ENCODE results near the gene INPP5F. TPM values are rescaled to one million over a fixed set of nuclear protein-coding genes. Genes with fewer than 3 reads are reported as not detected.

Gene INPP5F
- total and polyA plus RNA-seq, 2 donors (not counting 1 experiment from before 2014, with no cell fraction given): 11.2 to 37.5 TPM

- H3K4me3 Mint-ChIP-seq: no peak overlapping the region
- DNase-seq (no peak), ATAC-seq (ENCODE audit: low read depth) (no peak)
- no peak overlapping the region for H3K4me2 ChIP-seq (replicated peaks; ENCODE audit: low read depth, low read length, poor library complexity, severe bottlenecking)
- H3K4me1 Mint-ChIP-seq: peaks cover 8% of the 10 kb centered on the region
- H3K36me3 ChIP-seq (replicated peaks in 1 of 2; ENCODE audit: control extremely low read depth in 1 of 2, control insufficient read depth in 1 of 2, extremely low read depth in 1 of 2, insufficient read depth in 2 of 2, low read length in 1 of 2): peaks cover 0 to 42% of the 10 kb centered on the region in 2 experiments
- H3K4me1 ChIP-seq (ENCODE audit: control insufficient read depth in 2 of 2, insufficient read depth in 2 of 2, low read length in 2 of 2): no peaks in the 10 kb centered on the region
- intact Hi-C loops (cut with micrococcal nuclease): no loop called here
- H3K27ac Mint-ChIP-seq: no peak overlapping the region
- peaks cover 0 to 5% (median 0%) of the 10 kb centered on the region in 3 donors for H3K9me3 ChIP-seq (ENCODE audit: control extremely low read depth in 1 of 3, control insufficient read depth in 2 of 3, insufficient read depth in 1 of 3, low read length in 2 of 3)
- H2AFZ ChIP-seq (ENCODE audit: insufficient read depth, low read depth, low read length, poor library complexity, severe bottlenecking): no peak overlapping the region
- no peak for TF ChIP-seq CTCF (IDR thresholded peaks at IDR 0.05)
- TF ChIP-seq EZH2 (IDR thresholded peaks at IDR 0.05; ENCODE audit: borderline replicate concordance, insufficient read depth, low read depth, low read length, poor library complexity, severe bottlenecking): no peak
- H3K27me3 Mint-ChIP-seq: no peaks in the 10 kb centered on the region
- H3K27ac ChIP-seq (ENCODE audit: low read length in 2 of 2): no peak overlapping the region
- no peak overlapping the region for H3K4me3 ChIP-seq (ENCODE audit: control extremely low read depth in 1 of 5, extremely low read depth in 1 of 5, insufficient read depth in 1 of 5, low read depth in 2 of 5, low read length in 4 of 5)
- H3K9ac ChIP-seq (ENCODE audit: low read length): no peak overlapping the region
- no peaks in the 10 kb centered on the region for H4K20me1 ChIP-seq (ENCODE audit: control insufficient read depth, insufficient read depth, low read length, poor library complexity, severe bottlenecking)
- no peaks in the 10 kb centered on the region for H3K27me3 ChIP-seq (replicated peaks in 1 of 4; ENCODE audit: control extremely low read depth in 1 of 4, control insufficient read depth in 3 of 4, insufficient read depth in 4 of 4, low read length in 3 of 4)
- POLR2A ChIA-PET: no interaction called here
- CTCF ChIA-PET: interaction anchor here (0.7 to 1.9 kb wide), 3 partner anchors 13 to 134 kb away, joined by 3 to 5 read pairs (median 5); no protein-coding TSS in a partner anchor
- no CpG with 5 or more reads among the region's 4 CpGs for WGBS (ENCODE audit: insufficient coverage)
- no peaks in the 10 kb centered on the region for H3K9me3 Mint-ChIP-seq (ENCODE audit: insufficient read depth)
- no peaks in the 10 kb centered on the region for H3K79me2 ChIP-seq (ENCODE audit: control insufficient read depth, insufficient read depth, low read length)
Observed at GRCh38 chr10:119821182-119821581, 95.3 kb downstream of the INPP5F start.

GRCh38 chr10:119824299-119824698 is 98.4 kb downstream of the INPP5F start:
- H3K4me1 Mint-ChIP-seq: no peaks in the 10 kb centered on the region

More at GRCh38 chr10:119824299-119824698, 98.4 kb downstream of the INPP5F start:
- ChIA-PET POLR2A (no interaction called here), CTCF (no interaction called here)
- Histone ChIP-seq H2AFZ (ENCODE audit: insufficient read depth, low read depth, low read length, poor library complexity, severe bottlenecking) (no peak overlapping the region), H3K4me3 (ENCODE audit: control extremely low read depth in 1 of 5, extremely low read depth in 1 of 5, insufficient read depth in 1 of 5, low read depth in 2 of 5, low read length in 4 of 5) (no peak overlapping the region), H3K36me3 (replicated peaks in 1 of 2; ENCODE audit: control extremely low read depth in 1 of 2, control insufficient read depth in 1 of 2, extremely low read depth in 1 of 2, insufficient read depth in 2 of 2, low read length in 1 of 2) (peaks cover 13 to 44% of the 10 kb centered on the region in 2 experiments), H3K27me3 (replicated peaks in 1 of 4; ENCODE audit: control extremely low read depth in 1 of 4, control insufficient read depth in 3 of 4, insufficient read depth in 4 of 4, low read length in 3 of 4) (no peaks in the 10 kb centered on the region), H3K79me2 (ENCODE audit: control insufficient read depth, insufficient read depth, low read length) (no peaks in the 10 kb centered on the region), H3K4me2 (replicated peaks; ENCODE audit: low read depth, low read length, poor library complexity, severe bottlenecking) (no peak overlapping the region), H3K4me1 (ENCODE audit: control insufficient read depth in 2 of 2, insufficient read depth in 2 of 2, low read length in 2 of 2) (no peaks in the 10 kb centered on the region), H3K9me3 (ENCODE audit: control extremely low read depth in 1 of 3, control insufficient read depth in 2 of 3, insufficient read depth in 1 of 3, low read length in 2 of 3) (no peaks in the 10 kb centered on the region), H3K27ac (ENCODE audit: low read length in 2 of 2) (no peak overlapping the region), H3K9ac (ENCODE audit: low read length) (no peak overlapping the region), H4K20me1 (ENCODE audit: control insufficient read depth, insufficient read depth, low read length, poor library complexity, severe bottlenecking) (no peaks in the 10 kb centered on the region)
- ATAC-seq (ENCODE audit: low read depth) (no peak), DNase-seq (no peak)
- intact Hi-C loops (cut with micrococcal nuclease): no loop called here
- no peaks in the 10 kb centered on the region for H3K27me3 Mint-ChIP-seq
- no peak overlapping the region for H3K27ac Mint-ChIP-seq
- H3K4me3 Mint-ChIP-seq: no peak overlapping the region
- H3K9me3 Mint-ChIP-seq (ENCODE audit: insufficient read depth): no peaks in the 10 kb centered on the region
- TF ChIP-seq EZH2 (IDR thresholded peaks at IDR 0.05; ENCODE audit: borderline replicate concordance, insufficient read depth, low read depth, low read length, poor library complexity, severe bottlenecking) (no peak), CTCF (IDR thresholded peaks at IDR 0.05) (no peak)
- 90% methylated on average over 2 of the region's 3 CpGs for WGBS (ENCODE audit: insufficient coverage)

Measured in B cell (primary cell).